Measurements from ENCODE around the gene PRDM13. TPM values are rescaled to one million over a fixed set of nuclear protein-coding genes. Genes with fewer than 3 reads are reported as not detected.

Gene PRDM13
- total RNA-seq: not detected

DNA sequence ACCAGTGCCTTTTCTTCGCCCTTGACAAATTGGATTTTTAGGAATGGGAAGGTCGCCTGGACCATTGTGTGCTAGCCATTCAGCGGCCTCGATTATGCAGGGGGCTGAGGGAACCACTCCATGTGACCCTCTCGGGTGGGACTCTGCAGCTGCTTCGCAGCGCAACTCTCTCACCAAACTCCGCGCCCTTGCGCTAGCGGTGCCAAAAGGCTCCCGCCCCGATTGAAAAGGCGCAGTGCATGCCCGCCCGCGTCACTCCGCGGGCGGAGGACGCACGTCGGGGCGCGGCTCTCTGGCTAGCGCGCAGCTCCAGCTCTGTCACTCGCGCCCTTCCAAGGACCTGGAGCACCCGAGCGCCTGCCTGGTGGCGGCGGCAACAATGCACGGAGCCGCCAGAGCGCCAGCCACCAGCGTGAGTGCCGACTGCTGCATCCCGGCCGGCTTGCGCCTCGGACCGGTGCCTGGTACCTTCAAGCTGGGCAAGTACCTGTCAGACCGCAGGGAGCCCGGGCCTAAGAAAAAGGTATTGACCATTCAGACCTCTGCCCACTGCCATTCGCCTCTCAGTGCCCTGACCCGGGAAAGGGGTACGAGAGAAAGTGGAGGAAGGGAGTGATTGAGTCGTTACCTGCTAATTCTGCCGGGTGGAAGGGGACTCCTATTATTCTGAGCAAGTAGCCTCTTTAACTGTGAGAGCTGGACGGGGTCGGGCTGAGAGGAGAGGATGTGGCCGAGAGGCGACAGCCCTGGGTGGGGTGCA, at the start of gene PRDM13:
Gene PRDM13 (plus strand): TSS at position 178 of the 760 bp plus-strand sequence. CDS start 202 bp downstream, at position 380.
- no peak within 1 kb of the TSS for H3K4me3 ChIP-seq
- peaks cover 70 to 85% of the 10 kb centered on the region in 2 donors for H3K27me3 ChIP-seq
- H3K4me1 ChIP-seq: peaks cover 0 to 37% of the 10 kb centered on the region in 2 donors
- no peaks in the 10 kb centered on the region for H3K36me3 ChIP-seq
- no peak for DNase-seq (ENCODE audit: low spot score)
- TF ChIP-seq, protein P1, sequence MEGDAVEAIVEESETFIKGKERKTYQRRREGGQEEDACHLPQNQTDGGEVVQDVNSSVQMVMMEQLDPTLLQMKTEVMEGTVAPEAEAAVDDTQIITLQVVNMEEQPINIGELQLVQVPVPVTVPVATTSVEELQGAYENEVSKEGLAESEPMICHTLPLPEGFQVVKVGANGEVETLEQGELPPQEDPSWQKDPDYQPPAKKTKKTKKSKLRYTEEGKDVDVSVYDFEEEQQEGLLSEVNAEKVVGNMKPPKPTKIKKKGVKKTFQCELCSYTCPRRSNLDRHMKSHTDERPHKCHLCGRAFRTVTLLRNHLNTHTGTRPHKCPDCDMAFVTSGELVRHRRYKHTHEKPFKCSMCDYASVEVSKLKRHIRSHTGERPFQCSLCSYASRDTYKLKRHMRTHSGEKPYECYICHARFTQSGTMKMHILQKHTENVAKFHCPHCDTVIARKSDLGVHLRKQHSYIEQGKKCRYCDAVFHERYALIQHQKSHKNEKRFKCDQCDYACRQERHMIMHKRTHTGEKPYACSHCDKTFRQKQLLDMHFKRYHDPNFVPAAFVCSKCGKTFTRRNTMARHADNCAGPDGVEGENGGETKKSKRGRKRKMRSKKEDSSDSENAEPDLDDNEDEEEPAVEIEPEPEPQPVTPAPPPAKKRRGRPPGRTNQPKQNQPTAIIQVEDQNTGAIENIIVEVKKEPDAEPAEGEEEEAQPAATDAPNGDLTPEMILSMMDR (IDR thresholded peaks at IDR 0.05): no peak
- H3K27ac ChIP-seq: no peak within 1 kb of the TSS
- H3K9me3 ChIP-seq: no peaks in the 10 kb centered on the region

GRCh38 chr6:99559057-99559456, 47.6 kb upstream of the PRDM13 start:
- Histone ChIP-seq H3K36me3 (peaks cover 47% of the 10 kb centered on the region), H3K4me1 (peaks cover 0 to 9% of the 10 kb centered on the region in 2 donors), H3K27ac (no peak overlapping the region), H3K9me3 (peaks cover 0 to 5% of the 10 kb centered on the region in 2 donors), H3K4me3 (no peak overlapping the region), H3K27me3 (no peaks in the 10 kb centered on the region)
- TF ChIP-seq, protein P1 (IDR thresholded peaks at IDR 0.05): no peak
- no peak for DNase-seq (ENCODE audit: low spot score)

GRCh38 chr6:99560668-99561067, 46.0 kb upstream of the PRDM13 start:
- H3K27ac ChIP-seq: no peak overlapping the region
- H3K9me3 ChIP-seq: no peaks in the 10 kb centered on the region
- peaks cover 0 to 11% of the 10 kb centered on the region in 2 donors for H3K4me1 ChIP-seq
- peaks cover 31% of the 10 kb centered on the region for H3K36me3 ChIP-seq
- H3K4me3 ChIP-seq: no peak overlapping the region
- TF ChIP-seq, protein P1 (IDR thresholded peaks at IDR 0.05): no peak
- H3K27me3 ChIP-seq: no peaks in the 10 kb centered on the region
- no peak for DNase-seq (ENCODE audit: low spot score)

DNA sequence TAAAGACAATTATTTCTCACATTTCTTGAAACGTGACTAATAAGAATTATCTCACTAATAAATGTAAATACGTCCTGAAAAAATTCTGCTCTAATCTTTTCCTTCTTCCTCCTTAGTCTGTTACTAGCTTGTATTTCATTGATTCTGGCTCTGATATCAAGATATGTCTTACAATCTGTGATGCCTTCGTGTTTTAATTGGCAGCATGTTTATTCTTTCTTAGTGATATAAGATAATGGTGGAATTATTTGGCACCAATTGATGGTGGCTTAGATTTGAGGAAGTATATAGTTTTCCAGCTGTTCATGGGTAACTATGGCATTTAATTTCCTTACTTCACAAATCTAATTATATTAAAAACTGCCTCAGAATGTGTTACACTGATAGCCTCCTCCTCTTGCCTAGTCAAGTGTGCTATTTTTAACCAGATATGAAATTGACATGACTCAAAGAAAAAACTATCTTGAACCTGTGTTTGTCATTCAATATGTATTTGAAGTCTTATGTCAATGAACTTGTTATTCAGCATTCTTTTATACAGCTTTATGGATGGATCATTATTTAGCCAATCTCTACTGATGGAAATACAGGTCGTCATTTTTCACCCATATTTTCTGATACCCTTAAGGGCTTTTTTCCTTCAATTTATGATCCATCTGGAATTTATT, 43.4 kb upstream of the PRDM13 start:
- Histone ChIP-seq H3K4me1 (peaks cover 0 to 31% of the 10 kb centered on the region in 2 donors), H3K9me3 (no peaks in the 10 kb centered on the region), H3K27ac (peak overlapping the region in 1 of 2 donors; percentile 43), H3K4me3 (no peak overlapping the region), H3K27me3 (no peaks in the 10 kb centered on the region), H3K36me3 (peaks cover 8% of the 10 kb centered on the region)
- TF ChIP-seq, protein P1 (IDR thresholded peaks at IDR 0.05): no peak
- no peak for DNase-seq (ENCODE audit: low spot score)

- H3K36me3 ChIP-seq: no peaks in the 10 kb centered on the region
These were observed 38.3 kb upstream of the PRDM13 start, which contains the start of gene CCNC for GRCh38 chr6:99568103-99568933. TSS of gene CCNC (minus strand) at chr6:99568660. CDS start at chr6:99568527, 133 bp downstream.

More at GRCh38 chr6:99568103-99568933, 38.3 kb upstream of the PRDM13 start, which contains the start of gene CCNC:
- Histone ChIP-seq H3K4me1 (peaks cover 0 to 26% of the 10 kb centered on the region in 2 donors), H3K4me3 (peak within 1 kb of the TSS; percentile 84 to 97), H3K9me3 (no peaks in the 10 kb centered on the region), H3K27ac (peak within 1 kb of the TSS; percentile 85), H3K27me3 (no peaks in the 10 kb centered on the region)
- peak; percentile 97 for DNase-seq (ENCODE audit: low spot score)
- TF ChIP-seq, protein P1 (IDR thresholded peaks at IDR 0.05): no peak
